GM20000 (cell line): ENCODE measurements around the gene MIA3.

Experiments used
- DNase-seq: peaks from one replicate; pipeline ENCODE4 v3.0.0; 2012; ENCODE audit warnings: low spot score
- TF ChIP-seq, protein P1 (sequence below): IDR thresholded peaks from 2 replicates; pipeline ENCODE4 v1.5.1; 2012; ENCODE audit warnings: mild to moderate bottlenecking, control low read depth; ENCODE audit errors: extremely low read depth, missing control alignments

Gene MIA3

GRCh38 chr1:222680080-222680479 is 62.2 kb downstream of the MIA3 start:
- TF ChIP-seq, protein P1, sequence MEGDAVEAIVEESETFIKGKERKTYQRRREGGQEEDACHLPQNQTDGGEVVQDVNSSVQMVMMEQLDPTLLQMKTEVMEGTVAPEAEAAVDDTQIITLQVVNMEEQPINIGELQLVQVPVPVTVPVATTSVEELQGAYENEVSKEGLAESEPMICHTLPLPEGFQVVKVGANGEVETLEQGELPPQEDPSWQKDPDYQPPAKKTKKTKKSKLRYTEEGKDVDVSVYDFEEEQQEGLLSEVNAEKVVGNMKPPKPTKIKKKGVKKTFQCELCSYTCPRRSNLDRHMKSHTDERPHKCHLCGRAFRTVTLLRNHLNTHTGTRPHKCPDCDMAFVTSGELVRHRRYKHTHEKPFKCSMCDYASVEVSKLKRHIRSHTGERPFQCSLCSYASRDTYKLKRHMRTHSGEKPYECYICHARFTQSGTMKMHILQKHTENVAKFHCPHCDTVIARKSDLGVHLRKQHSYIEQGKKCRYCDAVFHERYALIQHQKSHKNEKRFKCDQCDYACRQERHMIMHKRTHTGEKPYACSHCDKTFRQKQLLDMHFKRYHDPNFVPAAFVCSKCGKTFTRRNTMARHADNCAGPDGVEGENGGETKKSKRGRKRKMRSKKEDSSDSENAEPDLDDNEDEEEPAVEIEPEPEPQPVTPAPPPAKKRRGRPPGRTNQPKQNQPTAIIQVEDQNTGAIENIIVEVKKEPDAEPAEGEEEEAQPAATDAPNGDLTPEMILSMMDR = no peak
- DNase-seq = no peak

DNA sequence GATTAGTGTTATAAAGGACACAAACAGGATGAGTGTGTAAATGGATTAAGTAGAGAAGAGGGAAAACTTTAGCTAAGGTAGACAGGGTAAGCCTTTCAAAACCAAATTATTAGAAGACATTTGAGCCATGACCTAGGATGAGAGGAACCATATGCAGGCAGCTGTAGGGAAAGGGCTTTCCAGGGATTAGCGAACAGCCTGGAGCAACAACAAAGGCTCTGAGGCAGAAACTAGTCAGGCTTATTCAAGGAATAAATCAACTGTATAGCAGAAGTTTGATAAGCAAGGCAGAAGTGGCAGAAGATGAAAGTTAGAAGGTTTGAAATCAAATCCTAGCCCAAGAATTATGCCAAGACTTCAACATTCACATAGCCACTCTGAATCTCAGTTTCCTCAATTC is 73.1 kb downstream of the MIA3 start:
- TF ChIP-seq, protein P1 = no peak
- no peak for DNase-seq

GRCh38 chr1:222694927-222695326 is 77.0 kb downstream of the MIA3 start:
- DNase-seq = peak; percentile 10
- TF ChIP-seq, protein P1 = no peak

GRCh38 chr1:222696741-222697140 is 78.8 kb downstream of the MIA3 start:
- no peak for DNase-seq
- TF ChIP-seq, protein P1 = no peak

DNA sequence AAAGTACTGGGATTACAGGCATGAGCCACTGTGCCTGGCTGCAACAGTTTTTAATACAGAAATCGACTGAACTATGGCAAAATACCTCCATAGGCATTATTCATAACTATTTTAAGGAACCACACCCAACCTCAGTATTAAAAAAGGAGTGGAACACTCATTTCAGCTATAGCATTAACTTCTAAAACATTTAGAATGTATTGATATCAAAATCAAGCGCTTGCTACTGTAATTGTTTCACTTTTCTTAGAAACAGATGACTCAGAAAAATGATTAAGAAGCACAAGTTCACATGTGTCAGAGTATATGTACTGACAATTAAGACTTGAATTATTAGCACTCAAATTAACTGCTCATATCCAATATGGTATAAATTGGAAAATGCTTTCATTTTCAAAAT is 79.3 kb downstream of the MIA3 start:
- TF ChIP-seq, protein P1 = no peak
- no peak for DNase-seq

GRCh38 chr1:222697826-222698225 is 79.9 kb downstream of the MIA3 start:
- no peak for DNase-seq

GRCh38 chr1:222702210-222702609 is 84.3 kb downstream of the MIA3 start:
- DNase-seq = no peak
- TF ChIP-seq, protein P1 = no peak

More at GRCh38 chr1:222697826-222698225, 79.9 kb downstream of the MIA3 start:
- TF ChIP-seq, protein P1 = no peak

DNA sequence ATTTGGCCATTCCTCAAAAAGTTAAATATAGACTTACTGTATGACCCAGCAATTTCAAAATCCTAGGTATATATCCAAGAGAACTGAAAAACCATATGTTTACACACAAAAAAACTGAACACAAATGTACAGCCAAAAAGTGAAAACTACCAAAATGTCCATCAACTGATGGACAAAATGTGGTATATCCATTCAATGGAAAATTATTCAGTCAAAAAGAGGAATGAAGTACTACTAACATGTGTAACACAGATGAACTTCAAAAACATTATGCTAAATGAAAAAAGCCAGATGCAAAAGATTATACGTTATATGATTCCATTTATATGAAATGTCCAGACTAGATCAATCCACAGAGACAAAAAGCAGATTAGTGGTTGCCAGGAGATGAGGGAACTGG is 86.4 kb downstream of the MIA3 start:
- DNase-seq = no peak
- TF ChIP-seq, protein P1 = no peak
